HG03575 (cell line): ENCODE measurements around the gene RHBDF1.
"Not testable (repeated sequence)": the region's sequence is repeated elsewhere in the genome, so short reads cannot be mapped to it uniquely, and the experiment has no call there.

Experiments
- ATAC-seq: cut with Tn5 transposase; IDR thresholded peaks from one replicate; pipeline ENCODE4 v1.9.1; 2021; ENCODE audit not compliant: unreplicated experiment, insufficient number of reproducible peaks, low FRiP score; ENCODE audit errors: extremely low read depth

Gene RHBDF1

GRCh38 chr16:17062-17765 is 55.2 kb downstream of the RHBDF1 start:
- ATAC-seq, result not testable (repeated sequence)

DNA sequence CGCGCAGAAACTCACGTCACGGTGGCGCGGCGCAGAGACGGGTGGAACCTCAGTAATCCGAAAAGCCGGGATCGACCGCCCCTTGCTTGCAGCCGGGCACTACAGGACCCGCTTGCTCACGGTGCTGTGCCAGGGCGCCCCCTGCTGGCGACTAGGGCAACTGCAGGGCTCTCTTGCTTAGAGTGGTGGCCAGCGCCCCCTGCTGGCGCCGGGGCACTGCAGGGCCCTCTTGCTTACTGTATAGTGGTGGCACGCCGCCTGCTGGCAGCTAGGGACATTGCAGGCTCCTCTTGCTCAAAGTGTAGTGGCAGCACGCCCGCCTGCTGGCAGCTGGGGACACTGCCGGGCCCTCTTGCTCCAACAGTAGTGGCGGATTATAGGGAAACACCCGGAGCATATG is 61.7 kb downstream of the RHBDF1 start:
- ATAC-seq, result not testable (repeated sequence)

DNA sequence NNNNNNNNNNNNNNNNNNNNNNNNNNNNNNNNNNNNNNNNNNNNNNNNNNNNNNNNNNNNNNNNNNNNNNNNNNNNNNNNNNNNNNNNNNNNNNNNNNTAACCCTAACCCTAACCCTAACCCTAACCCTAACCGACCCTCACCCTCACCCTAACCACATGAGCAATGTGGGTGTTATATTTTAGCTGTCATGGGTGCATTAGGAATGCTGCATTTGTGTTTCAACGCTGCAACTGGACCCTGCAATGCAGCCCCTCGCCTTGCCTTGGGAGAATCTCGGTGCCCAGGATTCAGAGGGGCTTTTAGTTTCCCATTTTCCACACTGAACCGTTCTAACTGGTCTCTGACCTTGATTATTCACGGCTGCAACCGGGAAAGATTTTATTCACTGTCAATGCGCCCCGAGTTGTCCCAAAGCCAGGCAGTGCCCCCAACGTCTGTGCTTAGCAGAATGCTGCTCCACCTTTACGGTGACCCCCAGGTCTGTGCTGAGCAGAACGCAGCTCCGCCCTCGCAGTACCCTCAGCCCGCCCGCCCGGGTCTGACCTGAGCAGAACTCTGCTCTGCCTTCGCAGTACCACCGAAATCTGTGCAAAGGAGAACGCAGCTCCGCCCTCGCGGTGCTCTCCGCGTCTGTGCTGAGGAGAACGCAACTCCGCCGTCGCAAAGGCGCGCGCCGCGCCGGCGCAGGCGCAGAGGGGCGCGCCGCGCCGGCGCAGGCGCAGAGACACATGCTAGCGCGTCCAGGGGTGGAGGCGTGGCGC is 62.3 kb downstream of the RHBDF1 start:
- ATAC-seq, result no peak
